Superior temporal gyrus (tissue), 1 donor: Measurements from ENCODE around the gene GARS1.
"Not testable (repeated sequence)": the region's sequence is repeated elsewhere in the genome, so short reads cannot be mapped to it uniquely, and the experiment has no call there.

Experiments
- DNase-seq: peaks from one replicate; pipeline ENCODE4 v3.0.0-alpha.2; 2016; ENCODE audit errors: extremely low spot score

Gene GARS1, protein sequence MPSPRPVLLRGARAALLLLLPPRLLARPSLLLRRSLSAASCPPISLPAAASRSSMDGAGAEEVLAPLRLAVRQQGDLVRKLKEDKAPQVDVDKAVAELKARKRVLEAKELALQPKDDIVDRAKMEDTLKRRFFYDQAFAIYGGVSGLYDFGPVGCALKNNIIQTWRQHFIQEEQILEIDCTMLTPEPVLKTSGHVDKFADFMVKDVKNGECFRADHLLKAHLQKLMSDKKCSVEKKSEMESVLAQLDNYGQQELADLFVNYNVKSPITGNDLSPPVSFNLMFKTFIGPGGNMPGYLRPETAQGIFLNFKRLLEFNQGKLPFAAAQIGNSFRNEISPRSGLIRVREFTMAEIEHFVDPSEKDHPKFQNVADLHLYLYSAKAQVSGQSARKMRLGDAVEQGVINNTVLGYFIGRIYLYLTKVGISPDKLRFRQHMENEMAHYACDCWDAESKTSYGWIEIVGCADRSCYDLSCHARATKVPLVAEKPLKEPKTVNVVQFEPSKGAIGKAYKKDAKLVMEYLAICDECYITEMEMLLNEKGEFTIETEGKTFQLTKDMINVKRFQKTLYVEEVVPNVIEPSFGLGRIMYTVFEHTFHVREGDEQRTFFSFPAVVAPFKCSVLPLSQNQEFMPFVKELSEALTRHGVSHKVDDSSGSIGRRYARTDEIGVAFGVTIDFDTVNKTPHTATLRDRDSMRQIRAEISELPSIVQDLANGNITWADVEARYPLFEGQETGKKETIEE

DNA sequence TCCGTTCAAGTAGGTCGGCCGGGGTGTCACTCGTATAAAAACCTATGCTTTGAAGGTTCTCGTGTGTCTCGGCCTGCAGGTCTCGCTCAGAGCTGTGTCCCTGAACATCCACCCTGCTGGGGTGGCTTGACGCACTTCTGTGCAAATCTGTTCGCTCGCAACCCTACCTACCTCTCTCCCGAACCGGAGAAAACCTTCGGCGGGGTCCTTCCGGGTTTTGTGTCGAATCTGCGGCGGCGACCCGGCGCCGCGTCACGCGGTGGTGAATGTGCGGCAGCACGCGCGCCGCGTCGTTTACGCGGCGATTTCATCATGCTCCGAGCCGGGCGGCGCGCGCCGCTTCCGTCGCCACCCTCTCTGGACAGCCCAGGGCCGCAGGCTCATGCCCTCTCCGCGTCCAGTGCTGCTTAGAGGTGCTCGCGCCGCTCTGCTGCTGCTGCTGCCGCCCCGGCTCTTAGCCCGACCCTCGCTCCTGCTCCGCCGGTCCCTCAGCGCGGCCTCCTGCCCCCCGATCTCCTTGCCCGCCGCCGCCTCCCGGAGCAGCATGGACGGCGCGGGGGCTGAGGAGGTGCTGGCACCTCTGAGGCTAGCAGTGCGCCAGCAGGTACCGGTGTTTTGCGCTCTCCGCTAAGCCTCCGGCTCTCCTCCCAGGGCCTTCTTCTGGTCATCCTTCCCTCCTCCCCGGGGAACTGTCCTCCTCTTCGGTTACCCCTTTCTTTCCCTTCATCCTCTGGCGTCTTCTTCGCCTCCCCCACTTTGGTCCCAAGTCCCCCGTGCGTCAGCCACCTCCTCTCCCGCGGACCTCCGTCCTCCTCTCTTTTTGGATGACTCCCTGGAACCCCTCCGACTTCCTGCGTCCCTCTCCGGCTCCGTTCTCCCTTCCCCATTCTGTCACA lies at the start of gene GARS1:
Gene GARS1 (plus strand): TSS at position 339 of the 896 bp plus-strand sequence. CDS start 44 bp downstream, at position 383.
- peak; percentile 89 for DNase-seq

DNA sequence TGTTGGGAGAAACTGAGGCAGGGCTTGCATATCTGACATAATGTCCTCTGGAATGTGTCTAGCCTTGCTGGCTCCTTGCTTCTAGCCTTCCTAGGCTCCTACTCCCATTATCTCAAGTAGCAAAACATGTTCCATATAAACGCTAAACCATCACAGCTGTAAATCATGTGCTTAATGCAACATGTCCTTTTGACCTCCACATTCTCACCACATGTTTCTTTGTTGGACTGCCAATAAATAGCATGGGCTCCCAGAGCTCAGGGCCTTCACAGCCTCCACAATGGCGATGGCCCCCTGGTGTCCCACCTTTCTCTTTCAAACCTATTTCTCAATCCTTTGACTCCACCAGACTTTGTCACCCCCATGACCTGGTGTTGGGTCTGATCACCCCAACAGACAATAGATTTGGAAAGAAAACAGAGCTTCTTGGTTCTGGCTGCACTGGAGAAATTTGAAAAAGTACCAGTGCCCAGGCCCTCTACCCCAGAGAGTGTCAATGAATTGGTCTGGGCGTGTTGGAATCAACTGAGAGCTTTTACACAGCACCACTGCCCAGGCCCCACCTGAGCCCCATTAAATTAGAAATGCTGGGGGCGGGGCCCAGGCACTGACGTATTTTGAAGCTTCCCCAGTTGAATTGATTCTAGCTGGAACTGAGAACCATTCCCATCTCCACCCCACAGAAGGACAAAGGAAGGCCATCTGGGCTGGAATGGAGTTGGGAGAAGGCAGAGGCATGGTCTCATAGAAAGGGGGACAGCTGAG lies 48.7 kb upstream of the GARS1 start:
- no peak for DNase-seq

DNA sequence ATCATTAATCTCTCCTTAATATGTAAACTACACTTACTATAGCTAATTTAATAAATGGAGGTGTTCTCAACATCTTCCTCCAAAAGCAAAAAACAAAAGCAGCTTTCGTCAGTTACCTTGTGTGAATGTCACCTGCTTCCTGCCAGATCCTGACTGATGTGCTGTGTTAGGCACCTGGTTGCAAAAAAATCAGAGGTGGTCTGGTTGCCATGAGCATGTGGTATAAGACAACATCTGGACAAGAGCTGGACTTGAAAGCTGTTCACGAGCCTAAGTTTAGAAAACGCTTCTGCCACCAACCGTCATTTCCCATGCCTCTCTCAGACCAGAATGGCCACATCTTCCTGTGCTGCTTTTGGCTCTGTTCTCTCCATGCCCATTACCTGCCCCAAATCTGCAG lies 48.1 kb upstream of the GARS1 start:
- DNase-seq: no peak

DNA sequence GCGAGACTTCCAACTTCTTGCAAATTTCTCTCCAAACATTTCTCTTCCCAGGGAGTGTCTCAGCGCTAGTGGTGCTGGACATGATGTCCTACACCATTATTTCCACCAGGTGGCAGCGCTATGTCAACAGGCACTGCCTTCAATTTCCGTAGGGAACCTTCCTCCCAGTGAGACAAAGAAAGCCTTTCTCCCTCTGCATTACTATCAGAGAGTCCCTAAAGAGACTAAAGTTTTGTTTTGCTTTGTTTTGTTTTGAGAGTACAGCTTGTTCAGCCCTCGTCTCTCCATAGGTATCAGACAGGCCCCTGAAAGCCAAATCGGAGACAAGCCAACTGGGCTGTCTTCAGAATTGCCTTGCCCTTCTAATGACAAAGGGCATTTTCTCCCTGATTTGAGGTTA lies 45.8 kb upstream of the GARS1 start:
- DNase-seq: peak; percentile 96

DNA sequence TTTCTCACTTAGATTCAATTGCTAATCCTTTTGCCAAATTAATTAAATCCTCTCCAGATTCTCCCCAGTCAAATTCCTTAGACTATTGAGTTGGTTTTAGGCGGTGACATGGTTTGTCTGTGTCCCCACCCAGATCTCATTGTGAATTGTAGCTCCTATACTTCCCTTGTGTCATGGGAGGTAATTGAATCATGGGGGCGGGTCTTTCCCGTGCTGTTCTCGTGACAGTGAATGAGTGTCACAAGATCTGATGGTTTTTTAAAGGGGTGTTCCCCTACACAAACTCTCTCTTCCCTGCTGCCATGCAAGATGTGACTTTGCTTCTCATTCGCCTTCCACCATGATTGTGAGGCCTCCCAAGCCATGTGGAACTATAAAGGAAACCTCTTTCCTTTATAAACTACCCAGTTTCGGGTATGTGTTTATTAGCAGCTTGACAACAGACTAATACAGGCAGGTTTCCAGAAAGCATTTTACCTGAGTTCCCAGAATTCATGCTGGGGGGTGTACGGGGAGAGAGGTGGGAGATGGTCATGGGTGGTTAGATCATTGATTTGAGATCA lies 44.7 kb upstream of the GARS1 start:
- DNase-seq: no peak

DNA sequence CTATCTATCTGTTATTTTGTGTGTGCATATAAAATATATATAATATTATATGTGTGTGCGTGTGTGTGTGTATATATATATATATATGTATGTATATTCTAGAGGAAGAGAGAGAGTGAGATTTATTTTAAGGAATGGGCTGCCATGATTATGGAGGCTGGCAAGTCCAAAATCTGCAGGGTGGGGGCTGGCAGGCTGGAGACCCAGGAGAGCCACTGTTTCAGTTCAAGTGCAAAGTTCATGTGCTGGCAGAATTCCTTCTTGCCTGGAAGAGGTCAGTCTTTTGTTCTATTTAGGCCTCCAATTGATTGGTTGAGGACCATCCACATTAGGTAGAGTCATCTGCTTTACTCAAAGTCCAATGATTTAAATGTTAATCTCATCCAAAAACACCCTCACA lies 42.3 kb upstream of the GARS1 start:
- DNase-seq: no peak

DNA sequence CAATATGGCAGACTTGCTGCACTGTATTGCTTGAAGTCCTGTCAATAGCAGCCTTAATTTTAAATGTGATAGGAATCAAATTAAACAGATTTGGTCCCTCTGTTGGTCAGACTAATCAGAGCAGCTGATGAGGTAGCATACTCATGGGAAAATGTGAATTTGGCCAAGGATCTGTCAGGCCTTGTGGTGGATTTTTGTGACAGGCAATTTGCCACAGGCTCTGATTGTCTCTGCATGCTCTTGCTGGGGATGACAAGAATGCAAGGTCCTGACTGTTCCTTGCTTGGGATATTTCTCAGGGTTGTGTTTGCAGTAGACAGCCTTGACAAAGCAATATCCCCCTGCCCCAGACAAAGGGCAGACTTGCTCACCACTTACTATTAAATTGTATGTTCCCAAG lies 41.5 kb upstream of the GARS1 start:
- DNase-seq: no peak

DNA sequence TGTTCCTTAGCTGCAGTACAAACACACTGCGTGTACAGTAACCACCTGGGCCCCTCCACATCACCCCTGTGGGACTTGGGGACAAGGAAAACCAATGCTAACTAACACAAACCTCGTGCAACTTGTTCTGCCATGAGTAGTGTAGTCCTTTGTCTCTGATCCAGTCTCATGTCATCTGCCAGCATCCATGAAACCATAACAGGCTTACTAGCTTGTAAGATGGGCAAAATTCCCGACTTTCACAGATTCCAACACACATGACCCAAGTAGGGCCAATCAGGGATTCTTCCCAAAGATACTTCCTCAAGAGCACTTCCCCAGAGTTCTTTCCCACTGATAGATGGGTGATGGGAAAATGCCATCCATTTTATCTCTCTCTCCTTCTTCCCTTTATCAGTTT lies 41.1 kb upstream of the GARS1 start:
- DNase-seq: no peak

DNA sequence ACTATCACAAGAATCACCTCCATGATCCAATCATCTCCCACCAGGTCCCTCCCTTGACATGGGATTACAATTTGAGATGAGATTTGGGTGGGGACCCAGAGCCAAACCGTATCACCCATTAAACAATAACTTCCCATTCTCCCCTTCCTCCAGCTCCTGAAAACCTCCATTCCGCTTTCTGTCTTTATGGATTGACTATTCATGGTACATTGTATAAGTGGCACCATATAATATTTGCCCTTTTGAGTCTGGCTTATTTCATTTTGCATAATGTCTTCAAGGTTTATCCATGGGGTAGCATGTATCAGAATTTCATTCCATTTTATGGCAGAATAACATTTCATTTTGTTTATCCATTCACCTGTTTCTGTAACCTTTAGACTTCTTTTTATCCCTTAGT lies 39.2 kb upstream of the GARS1 start:
- DNase-seq: no peak

DNA sequence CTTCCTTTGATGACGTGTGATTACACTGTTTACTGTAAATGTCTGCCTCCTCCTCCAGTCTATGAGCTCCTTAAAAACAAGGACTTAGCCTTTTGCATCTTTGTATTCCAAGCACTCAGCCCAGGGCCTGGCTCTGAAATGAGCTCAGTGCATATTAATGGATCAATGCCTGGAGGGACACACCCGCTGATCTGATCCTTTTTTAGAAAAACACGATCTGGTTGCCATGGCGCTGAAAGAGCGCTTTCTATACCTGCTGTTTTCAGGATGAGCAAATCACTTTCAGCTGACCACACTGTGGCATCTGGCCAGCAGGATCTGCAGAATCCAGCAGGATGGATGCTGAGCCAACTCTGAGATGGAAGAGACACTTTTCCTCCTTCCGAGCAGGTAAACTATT lies 37.8 kb upstream of the GARS1 start:
- DNase-seq: peak; percentile 71

DNA sequence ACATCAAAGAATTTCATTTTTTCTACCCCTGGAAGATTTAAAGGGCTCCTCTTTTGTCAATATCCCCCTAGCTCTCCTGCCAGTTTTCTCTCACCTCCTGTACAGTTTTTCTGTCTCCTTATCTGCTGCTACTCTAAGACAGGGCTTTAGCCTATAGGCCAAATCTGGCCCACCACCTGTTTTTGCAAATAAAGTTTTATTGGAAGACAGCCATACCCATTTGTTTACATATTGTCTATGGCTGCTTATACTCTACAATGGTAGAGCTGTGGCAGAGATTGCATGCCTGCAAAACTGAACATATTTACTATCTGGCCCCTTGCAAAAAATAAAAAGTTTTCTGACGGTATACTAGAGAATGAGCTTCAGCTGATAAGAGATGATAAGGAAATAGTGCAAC lies 37.4 kb upstream of the GARS1 start:
- DNase-seq: no peak

DNA sequence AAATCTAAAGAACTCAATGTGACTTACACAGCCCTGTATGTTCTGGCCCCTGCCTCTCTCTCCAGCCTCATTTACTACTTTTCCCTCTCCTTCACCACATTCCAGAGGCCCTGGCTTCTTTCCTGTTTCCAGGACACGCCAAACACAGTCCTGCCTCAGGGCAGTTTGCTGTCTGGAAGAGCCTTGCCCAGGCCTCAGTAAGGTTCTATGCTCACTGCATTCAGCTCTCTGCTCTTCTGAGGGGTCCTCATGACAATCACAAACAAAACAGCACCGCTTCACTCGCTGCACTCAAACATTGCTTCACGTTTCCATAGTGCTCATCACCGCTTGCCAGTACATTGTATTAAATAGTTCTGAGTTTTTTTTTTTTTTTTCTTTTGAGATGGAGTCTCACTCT lies 35.1 kb upstream of the GARS1 start:
- DNase-seq: no peak

DNA sequence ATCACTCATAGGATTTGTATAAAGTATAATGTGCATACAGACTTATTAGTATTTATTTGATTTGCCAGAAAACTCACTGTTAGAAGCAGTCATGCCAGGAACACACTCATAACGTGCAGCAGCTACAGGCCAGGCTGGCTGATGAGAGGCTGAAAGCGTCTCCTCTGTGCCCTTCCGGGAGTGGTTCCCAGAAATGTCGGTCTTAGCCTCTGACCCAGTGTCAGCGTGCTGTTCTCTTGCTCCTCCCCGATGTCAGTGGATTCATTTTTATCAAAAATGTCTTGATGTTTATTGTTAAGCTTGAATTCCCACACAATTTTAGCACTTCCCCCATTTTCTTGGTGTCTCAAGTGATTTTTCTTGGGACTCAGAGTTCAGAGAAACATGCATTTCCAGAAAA lies 33.3 kb upstream of the GARS1 start:
- DNase-seq: no peak

DNA sequence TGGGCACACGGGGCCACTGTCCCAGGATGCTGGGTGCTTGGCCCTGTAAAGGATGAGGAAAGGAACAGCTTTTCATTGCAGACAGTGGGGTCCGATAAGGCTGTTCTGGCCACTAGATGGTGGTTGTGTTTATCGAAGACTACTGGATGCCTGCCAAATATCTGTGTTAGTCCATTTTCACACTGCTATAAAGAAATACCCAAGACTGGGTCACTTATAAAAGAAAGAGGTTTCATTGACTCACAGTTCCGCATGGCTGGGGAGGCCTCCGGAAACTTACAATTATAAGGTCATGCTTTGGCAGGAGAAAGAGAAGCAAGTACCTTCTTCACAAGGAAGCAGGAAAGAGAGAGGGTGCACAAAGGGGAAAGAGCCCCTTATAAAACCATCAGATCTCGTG lies 32.2 kb upstream of the GARS1 start:
- DNase-seq: peak; percentile 48

DNA sequence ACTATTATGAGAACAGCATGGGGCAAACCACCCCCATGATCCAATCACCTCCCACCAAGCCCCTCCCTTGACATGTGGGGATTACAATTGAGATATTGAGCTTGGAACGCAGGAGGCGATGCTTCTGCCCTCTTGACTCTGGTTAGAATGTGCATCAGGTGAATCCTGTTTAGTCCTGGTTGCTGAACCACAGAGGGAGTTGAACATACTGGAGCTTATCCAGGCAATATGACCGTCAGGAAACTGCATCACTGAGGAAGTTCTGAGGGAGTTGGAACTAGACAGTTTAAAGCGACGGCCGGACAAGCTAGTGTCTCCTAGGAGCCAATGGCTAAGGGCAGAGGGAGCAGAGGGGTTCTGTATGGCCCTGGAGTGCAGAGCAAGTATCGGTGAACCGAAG lies 31.8 kb upstream of the GARS1 start:
- no peak for DNase-seq

DNA sequence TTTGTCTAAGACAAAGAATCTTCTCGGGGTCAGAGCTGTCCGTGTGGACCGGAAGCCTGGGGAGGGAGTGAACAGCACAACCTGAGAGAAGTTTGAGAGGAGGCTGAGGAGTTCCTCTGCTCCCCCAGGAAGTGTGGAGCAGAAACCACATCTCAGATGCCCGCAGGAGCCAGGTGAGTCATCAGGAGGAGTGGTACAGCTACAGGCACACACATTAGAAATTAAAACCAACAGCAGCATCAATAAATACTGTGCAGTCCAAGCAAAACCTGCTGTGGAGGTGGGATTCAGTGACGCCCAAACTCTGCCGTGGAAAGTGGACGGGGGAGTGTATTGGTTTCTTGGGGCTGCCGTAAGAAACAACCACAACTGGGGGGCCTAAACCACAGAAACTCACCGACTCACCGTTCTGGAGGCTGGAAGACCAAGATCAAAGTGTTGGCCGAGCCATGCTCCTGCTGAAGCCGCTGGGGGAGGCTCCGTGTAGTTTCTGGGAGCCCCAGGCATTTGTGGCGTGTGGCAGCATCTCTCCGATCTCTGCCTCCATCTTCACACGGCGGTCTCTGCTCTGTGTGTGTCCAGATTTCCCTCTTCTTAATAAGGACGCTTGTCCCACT lies 31.2 kb upstream of the GARS1 start:
- DNase-seq: no peak

DNA sequence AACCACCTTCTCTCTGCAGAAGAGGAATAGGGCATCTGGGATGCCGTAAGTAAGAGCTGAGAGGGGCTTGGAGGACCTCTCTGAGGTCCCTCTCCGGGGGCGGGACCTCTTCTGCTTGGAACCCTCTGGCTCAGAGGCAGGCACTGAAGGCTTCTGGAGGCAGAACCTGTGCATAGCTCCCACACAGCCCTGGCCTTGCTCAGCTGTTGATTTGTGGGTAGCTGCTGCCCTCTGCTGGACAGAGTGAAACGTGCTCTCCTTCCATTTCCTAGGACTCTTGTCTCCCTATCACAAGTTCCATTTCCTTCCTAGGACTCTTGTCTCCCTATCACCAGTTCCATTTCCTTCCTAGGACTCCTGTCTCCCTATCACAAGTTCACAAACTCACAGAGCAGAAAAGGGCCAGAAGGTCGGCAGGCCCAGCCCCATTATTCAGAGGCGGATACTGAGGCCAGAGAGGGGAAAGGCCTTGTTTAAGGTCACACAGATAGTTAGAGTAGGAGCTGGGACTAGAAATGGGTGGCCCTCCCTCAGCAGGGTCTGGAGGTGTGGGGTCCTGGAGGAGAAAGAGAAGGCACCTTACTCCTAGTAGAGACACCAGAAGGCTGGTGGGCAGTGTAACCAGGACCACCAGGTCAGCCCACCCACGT lies 30.3 kb upstream of the GARS1 start:
- DNase-seq: peak; percentile 95

DNA sequence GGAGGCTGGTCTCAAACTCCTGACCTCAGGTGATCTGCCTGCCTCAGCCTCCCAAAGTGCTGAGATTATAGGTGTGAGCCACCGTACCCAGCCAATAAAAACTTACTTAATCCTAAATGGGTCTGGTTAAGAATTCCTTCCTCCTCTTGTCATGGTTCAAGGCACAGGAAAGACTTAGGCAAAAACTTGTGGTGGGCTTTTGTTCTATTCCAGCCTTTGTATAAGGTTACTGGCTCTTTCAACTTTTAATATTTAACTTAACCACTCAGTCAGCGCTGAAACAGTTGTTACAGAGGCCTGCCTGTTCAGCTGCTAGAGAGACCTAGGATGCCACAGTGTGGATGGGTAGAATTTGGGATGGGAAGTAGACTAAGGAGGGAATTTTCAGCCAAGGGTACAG lies 28.1 kb upstream of the GARS1 start:
- DNase-seq: no peak

DNA sequence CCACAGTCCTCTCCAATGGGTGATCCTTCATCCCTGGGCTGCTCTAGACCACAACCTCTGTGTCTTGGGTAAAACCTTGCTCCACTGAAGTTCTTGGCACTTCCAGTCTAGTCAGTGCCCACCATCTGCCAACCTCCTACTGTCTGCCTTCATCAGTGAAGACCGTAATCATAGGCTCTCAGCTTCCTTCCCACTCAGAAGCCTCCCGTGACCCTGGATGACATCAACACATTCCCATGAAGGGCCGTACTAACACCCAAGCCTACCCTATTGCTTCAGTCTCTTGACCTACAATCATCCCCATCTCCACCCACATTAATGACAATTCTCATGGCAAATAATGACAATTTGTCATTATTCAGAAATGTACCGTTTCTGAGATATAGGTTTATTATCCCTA lies 27.6 kb upstream of the GARS1 start:
- DNase-seq: no peak

DNA sequence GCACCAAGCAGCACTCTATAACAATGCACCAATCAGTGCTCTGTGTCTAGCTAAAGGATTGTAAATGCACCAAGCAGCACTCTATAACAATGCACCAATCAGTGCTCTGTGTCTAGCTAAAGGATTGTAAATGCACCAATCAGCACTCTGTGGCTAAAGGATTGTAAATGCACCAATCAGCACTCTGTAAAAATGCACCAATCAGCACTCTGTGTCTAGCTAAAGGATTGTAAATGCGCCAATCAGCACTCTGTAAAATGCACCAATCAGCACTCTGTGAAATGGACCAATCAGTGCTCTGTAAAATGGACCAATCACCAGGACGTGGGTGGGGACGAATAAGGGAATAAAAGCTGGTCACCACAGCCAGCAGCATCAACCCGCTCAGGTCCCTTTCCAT lies 24.4 kb upstream of the GARS1 start:
- not testable (repeated sequence) for DNase-seq
